ENCODE measurements around the gene PAK4. TPM values are rescaled to one million over a fixed set of nuclear protein-coding genes. Genes with fewer than 3 reads are reported as not detected.

PAK4 gene
- total RNA-seq, 1 experiment from 2014 or later: 1.7 TPM

DNA sequence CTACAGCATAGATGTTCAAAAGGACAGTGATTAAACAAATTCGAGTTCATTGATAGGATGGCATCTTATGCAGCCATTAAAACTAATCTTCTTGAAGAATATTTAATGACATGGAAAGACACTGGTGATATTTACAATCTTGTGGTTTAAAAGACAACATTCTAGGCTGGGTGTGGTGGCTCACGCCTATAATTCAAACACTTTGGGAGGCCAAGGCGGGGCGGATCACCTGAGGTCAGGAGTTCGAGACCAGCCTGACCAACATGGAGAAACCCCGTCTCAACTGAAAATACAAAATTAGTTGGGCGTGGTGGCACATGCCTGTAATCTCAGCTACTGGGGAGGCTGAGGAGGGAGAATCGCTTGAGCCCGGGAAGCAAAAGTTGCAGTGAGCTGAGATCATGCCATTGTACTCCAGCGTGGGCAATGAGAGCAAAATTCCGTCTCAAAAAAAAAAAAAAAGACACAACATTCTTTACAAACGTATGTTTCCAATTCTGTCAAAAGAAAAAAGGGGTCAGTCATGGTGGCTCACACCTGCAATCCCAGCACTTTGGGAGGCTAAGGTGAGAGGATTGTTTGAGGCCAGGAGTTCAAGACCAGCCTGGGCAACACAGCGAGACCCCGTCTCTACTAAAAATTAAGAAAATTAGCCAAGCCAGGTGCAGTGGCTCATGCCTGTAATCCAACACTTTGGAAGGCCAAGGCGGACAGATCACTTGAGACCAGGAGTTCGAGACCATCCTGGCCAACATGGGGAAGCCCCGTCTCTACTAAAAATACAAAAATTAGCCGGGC is 2.5 kb upstream of the PAK4 start:
- Histone ChIP-seq H3K9ac (ENCODE audit: low read length) (no peak overlapping the region), H3K79me2 (ENCODE audit: low read length) (peaks cover 15% of the 10 kb centered on the region), H3K27me3 (ENCODE audit: low read length) (no peaks in the 10 kb centered on the region), H3K9me3 (ENCODE audit: low read length) (no peaks in the 10 kb centered on the region), H3K27ac (ENCODE audit: low read length) (no peak overlapping the region), H3K4me1 (ENCODE audit: low read length) (peaks cover 14% of the 10 kb centered on the region), H3K36me3 (ENCODE audit: insufficient read depth, low read length) (no peaks in the 10 kb centered on the region), H2AFZ (ENCODE audit: low read length) (no peak overlapping the region), H3K4me2 (ENCODE audit: low read depth, low read length, poor library complexity, severe bottlenecking) (no peak overlapping the region), H3K4me3 (ENCODE audit: low read length) (no peak overlapping the region), H3K9me2 (replicated peaks; ENCODE audit: insufficient read depth, low read length) (no peaks in the 10 kb centered on the region), H4K20me1 (ENCODE audit: insufficient read depth, low read depth, low read length) (no peaks in the 10 kb centered on the region)
- no peak for DNase-seq

DNA sequence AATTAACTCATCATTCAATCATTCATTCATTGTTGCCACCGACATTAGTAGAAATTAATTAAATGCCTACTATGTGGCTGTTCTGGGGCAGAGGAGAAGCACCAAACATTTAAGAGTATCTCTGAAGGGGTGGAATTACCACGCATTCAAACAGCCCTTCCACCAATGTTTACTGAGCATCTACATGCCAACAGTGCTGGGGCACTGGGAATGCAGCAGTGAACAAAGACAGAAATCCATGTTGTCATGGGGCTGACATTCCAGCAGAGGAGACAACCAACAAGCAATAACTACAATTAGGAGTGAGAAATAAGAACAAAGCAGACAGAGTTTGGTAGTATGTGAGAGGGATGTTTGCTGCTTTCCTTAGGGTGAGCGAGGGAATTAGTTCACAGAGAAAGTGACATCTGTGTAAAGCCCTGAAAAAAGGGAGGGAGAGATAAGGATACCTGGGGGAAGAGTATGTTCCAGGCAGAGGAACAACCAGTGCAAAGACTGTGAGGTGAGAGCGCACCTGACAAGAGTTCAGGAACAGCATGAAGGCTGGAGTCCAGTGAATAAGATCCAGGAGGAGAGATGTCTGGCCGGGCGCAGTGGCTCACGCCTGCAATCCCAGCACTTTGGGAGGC is 1.3 kb upstream of the PAK4 start:
- H3K9me3 ChIP-seq (ENCODE audit: low read length): no peaks in the 10 kb centered on the region
- H3K4me3 ChIP-seq (ENCODE audit: low read length): no peak overlapping the region
- DNase-seq: no peak
- no peaks in the 10 kb centered on the region for H3K36me3 ChIP-seq (ENCODE audit: insufficient read depth, low read length)
- no peak overlapping the region for H2AFZ ChIP-seq (ENCODE audit: low read length)
- no peaks in the 10 kb centered on the region for H3K9me2 ChIP-seq (replicated peaks; ENCODE audit: insufficient read depth, low read length)
- H3K79me2 ChIP-seq (ENCODE audit: low read length): peaks cover 15% of the 10 kb centered on the region
- H3K4me1 ChIP-seq (ENCODE audit: low read length): peaks cover 14% of the 10 kb centered on the region
- no peak overlapping the region for H3K9ac ChIP-seq (ENCODE audit: low read length)
- H4K20me1 ChIP-seq (ENCODE audit: insufficient read depth, low read depth, low read length): no peaks in the 10 kb centered on the region
- no peak overlapping the region for H3K4me2 ChIP-seq (ENCODE audit: low read depth, low read length, poor library complexity, severe bottlenecking)
- H3K27ac ChIP-seq (ENCODE audit: low read length): no peak overlapping the region
- no peaks in the 10 kb centered on the region for H3K27me3 ChIP-seq (ENCODE audit: low read length)

- H3K4me3 ChIP-seq (ENCODE audit: low read length): peak overlapping the region; percentile 92
- H2AFZ ChIP-seq (ENCODE audit: low read length): peak overlapping the region; percentile 91
- H3K4me2 ChIP-seq (ENCODE audit: low read depth, low read length, poor library complexity, severe bottlenecking): peak overlapping the region; percentile 78
- H3K4me1 ChIP-seq (ENCODE audit: low read length): peaks cover 14% of the 10 kb centered on the region
- no peaks in the 10 kb centered on the region for H3K27me3 ChIP-seq (ENCODE audit: low read length)
- H3K79me2 ChIP-seq (ENCODE audit: low read length): peaks cover 15% of the 10 kb centered on the region
- no peaks in the 10 kb centered on the region for H4K20me1 ChIP-seq (ENCODE audit: insufficient read depth, low read depth, low read length)
- H3K27ac ChIP-seq (ENCODE audit: low read length): no peak overlapping the region
- no peaks in the 10 kb centered on the region for H3K9me3 ChIP-seq (ENCODE audit: low read length)
- no peak for DNase-seq
- H3K36me3 ChIP-seq (ENCODE audit: insufficient read depth, low read length): no peaks in the 10 kb centered on the region
- no peaks in the 10 kb centered on the region for H3K9me2 ChIP-seq (replicated peaks; ENCODE audit: insufficient read depth, low read length)
- peak overlapping the region; percentile 50 for H3K9ac ChIP-seq (ENCODE audit: low read length)
Observed at GRCh38 chr19:39125199-39125553, 410 bp upstream of the PAK4 start.

DNA sequence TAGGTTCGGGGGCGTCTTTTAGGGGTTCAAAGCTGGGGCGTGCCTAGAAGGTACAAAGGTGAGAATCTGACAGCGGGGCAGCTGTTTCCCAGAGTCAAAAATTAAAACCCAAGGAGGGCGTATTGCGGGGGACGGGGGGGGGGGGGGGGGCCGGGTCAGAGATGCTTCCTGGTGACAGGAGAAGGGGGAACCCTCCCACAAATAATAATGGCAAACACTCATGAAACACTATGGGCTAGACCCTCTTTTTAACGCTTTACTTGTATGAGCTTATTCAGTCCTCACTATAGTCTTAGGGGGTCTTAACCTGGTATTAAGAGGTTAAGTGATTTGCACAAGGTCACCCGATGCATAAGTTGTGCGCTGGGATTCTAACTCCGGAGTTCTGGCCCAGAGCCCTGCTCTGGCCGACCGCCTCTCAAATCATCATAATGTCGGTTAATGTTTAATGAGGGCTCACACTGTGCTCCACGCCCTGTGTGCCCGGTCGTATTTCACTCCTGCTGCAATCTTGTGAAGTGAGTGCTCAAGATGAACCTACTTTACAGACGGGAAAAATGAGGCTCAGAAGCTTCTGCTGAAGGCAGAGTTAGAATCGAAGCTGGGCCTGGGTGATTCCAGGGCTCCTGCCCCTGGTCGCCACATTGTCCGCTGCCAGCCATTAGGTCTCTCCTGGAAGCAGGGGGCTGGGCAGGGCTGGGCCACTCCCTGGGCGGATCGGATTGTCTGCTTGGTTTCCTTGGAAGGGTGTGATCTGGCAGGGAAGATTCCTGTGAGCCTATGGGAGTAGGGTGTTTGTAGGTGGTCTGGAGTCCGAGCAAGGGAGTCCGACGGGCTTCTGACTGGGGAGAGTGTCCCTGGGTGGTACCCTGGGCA is 964 bp downstream of the PAK4 start:
- peak overlapping the region; percentile 92 for H3K4me3 ChIP-seq (ENCODE audit: low read length)
- H3K9ac ChIP-seq (ENCODE audit: low read length): peak overlapping the region; percentile 86
- peaks cover 6% of the 10 kb centered on the region; the same call in 1 of the 2 replicates for H4K20me1 ChIP-seq (ENCODE audit: insufficient read depth, low read depth, low read length)
- no peaks in the 10 kb centered on the region for H3K9me3 ChIP-seq (ENCODE audit: low read length)
- no peak overlapping the region for H3K27ac ChIP-seq (ENCODE audit: low read length)
- H3K4me1 ChIP-seq (ENCODE audit: low read length): peaks cover 20% of the 10 kb centered on the region
- DNase-seq: no peak
- H3K36me3 ChIP-seq (ENCODE audit: insufficient read depth, low read length): no peaks in the 10 kb centered on the region
- peak overlapping the region; percentile 78 for H3K4me2 ChIP-seq (ENCODE audit: low read depth, low read length, poor library complexity, severe bottlenecking)
- H3K27me3 ChIP-seq (ENCODE audit: low read length): no peaks in the 10 kb centered on the region
- H2AFZ ChIP-seq (ENCODE audit: low read length): no peak overlapping the region
- no peaks in the 10 kb centered on the region for H3K9me2 ChIP-seq (replicated peaks; ENCODE audit: insufficient read depth, low read length)
- H3K79me2 ChIP-seq (ENCODE audit: low read length): peaks cover 15% of the 10 kb centered on the region

- H3K79me2 ChIP-seq (ENCODE audit: low read length): peaks cover 15% of the 10 kb centered on the region
- no peak overlapping the region for H2AFZ ChIP-seq (ENCODE audit: low read length)
- no peaks in the 10 kb centered on the region for H3K27me3 ChIP-seq (ENCODE audit: low read length)
- H3K9me3 ChIP-seq (ENCODE audit: low read length): no peaks in the 10 kb centered on the region
- DNase-seq: no peak
- no peak overlapping the region for H3K4me2 ChIP-seq (ENCODE audit: low read depth, low read length, poor library complexity, severe bottlenecking)
- H3K4me3 ChIP-seq (ENCODE audit: low read length): no peak overlapping the region
- H3K9ac ChIP-seq (ENCODE audit: low read length): no peak overlapping the region
- no peak overlapping the region for H3K27ac ChIP-seq (ENCODE audit: low read length)
- no peaks in the 10 kb centered on the region for H3K36me3 ChIP-seq (ENCODE audit: insufficient read depth, low read length)
- H3K4me1 ChIP-seq (ENCODE audit: low read length): peaks cover 20% of the 10 kb centered on the region
- H3K9me2 ChIP-seq (replicated peaks; ENCODE audit: insufficient read depth, low read length): no peaks in the 10 kb centered on the region
- H4K20me1 ChIP-seq (ENCODE audit: insufficient read depth, low read depth, low read length): peaks cover 15% of the 10 kb centered on the region; the same call in 1 of the 2 replicates
Observed at GRCh38 chr19:39127812-39128515, 2.4 kb downstream of the PAK4 start.

GRCh38 chr19:39128516-39129079 is 3.0 kb downstream of the PAK4 start:
- peaks cover 18% of the 10 kb centered on the region; the same call in 1 of the 2 replicates for H4K20me1 ChIP-seq (ENCODE audit: insufficient read depth, low read depth, low read length)
- no peaks in the 10 kb centered on the region for H3K27me3 ChIP-seq (ENCODE audit: low read length)
- H3K4me3 ChIP-seq (ENCODE audit: low read length): no peak overlapping the region
- H3K36me3 ChIP-seq (ENCODE audit: insufficient read depth, low read length): no peaks in the 10 kb centered on the region
- H3K4me2 ChIP-seq (ENCODE audit: low read depth, low read length, poor library complexity, severe bottlenecking): no peak overlapping the region
- no peak overlapping the region for H3K27ac ChIP-seq (ENCODE audit: low read length)
- peaks cover 20% of the 10 kb centered on the region for H3K4me1 ChIP-seq (ENCODE audit: low read length)
- H3K9me3 ChIP-seq (ENCODE audit: low read length): no peaks in the 10 kb centered on the region
- DNase-seq: no peak
- no peaks in the 10 kb centered on the region for H3K9me2 ChIP-seq (replicated peaks; ENCODE audit: insufficient read depth, low read length)
- no peak overlapping the region for H3K9ac ChIP-seq (ENCODE audit: low read length)
- H3K79me2 ChIP-seq (ENCODE audit: low read length): peaks cover 15% of the 10 kb centered on the region
- no peak overlapping the region for H2AFZ ChIP-seq (ENCODE audit: low read length)

DNA sequence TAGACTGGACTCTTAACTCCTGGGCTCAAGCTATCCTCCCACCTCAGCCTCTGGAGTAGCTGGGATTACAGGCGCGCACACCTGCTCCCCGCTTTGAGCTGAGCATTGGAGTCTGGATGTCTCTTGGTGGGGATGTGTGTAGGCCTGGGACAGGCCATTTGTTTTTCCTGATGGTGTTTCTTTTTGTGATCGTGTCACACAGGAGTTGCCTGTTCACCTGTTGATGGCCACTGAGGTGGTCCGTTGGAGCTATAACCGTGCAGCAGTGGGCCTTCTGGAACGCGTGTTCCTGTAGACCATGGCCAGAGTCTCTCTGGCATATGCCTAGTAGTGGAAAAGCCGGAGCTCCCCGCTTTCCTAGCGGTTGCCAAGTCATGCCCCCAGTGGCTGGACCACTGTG is 3.5 kb downstream of the PAK4 start:
- H3K27me3 ChIP-seq (ENCODE audit: low read length): no peaks in the 10 kb centered on the region
- H3K27ac ChIP-seq (ENCODE audit: low read length): no peak overlapping the region
- H3K4me3 ChIP-seq (ENCODE audit: low read length): no peak overlapping the region
- no peak overlapping the region for H3K4me2 ChIP-seq (ENCODE audit: low read depth, low read length, poor library complexity, severe bottlenecking)
- no peak overlapping the region for H3K9ac ChIP-seq (ENCODE audit: low read length)
- peaks cover 15% of the 10 kb centered on the region for H3K79me2 ChIP-seq (ENCODE audit: low read length)
- H2AFZ ChIP-seq (ENCODE audit: low read length): no peak overlapping the region
- peaks cover 21% of the 10 kb centered on the region; the same call in 1 of the 2 replicates for H4K20me1 ChIP-seq (ENCODE audit: insufficient read depth, low read depth, low read length)
- peaks cover 20% of the 10 kb centered on the region for H3K4me1 ChIP-seq (ENCODE audit: low read length)
- DNase-seq: no peak
- no peaks in the 10 kb centered on the region for H3K9me3 ChIP-seq (ENCODE audit: low read length)
- H3K9me2 ChIP-seq (replicated peaks; ENCODE audit: insufficient read depth, low read length): no peaks in the 10 kb centered on the region
- H3K36me3 ChIP-seq (ENCODE audit: insufficient read depth, low read length): no peaks in the 10 kb centered on the region
